DMS 273 (cell line): Measurements from ENCODE around the gene ACOX3.

Experiments used
- DNase-seq: peaks from one replicate; lab custom pipeline; 2025; ENCODE audit not compliant: unreplicated experiment; lab: John Stamatoyannopoulos, UW

The ACOX3 gene

DNA sequence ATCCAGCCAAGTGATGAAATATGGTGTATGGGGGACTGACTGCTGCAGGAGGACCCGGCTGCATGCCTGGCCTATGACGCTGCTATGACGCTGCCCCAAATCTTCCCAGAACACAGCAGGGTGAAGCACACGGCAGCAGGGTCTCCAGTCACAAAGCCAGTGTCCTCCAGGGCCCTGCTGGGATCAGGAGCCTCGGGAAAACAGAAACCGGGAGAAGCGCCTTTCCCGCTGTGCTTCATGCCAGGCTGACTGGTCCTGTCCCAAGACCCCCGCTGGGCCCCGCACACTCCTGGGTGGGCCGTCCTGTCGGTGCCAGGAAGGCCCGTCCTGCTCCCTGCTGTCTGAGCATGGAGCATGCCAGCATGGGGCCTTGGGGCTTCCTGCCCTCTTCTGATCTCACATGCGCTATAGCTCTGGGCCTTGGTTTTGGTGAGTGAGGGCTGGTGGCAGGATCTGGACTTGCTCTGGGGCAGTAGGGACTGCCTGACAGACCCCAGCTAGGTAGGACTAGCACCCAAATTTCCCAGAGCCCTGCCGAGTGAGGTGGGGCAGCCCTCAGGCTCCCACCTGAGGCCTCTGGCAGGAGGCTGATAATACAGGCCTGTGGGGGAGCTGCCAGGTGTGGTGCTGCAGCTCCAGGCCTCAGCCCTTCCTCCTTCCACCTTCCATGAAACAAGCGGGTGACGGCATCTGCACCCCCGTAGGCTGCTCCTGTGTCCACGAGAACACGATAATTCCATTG lies 64.0 kb downstream of the ACOX3 start:
- DNase-seq, result no peak

DNA sequence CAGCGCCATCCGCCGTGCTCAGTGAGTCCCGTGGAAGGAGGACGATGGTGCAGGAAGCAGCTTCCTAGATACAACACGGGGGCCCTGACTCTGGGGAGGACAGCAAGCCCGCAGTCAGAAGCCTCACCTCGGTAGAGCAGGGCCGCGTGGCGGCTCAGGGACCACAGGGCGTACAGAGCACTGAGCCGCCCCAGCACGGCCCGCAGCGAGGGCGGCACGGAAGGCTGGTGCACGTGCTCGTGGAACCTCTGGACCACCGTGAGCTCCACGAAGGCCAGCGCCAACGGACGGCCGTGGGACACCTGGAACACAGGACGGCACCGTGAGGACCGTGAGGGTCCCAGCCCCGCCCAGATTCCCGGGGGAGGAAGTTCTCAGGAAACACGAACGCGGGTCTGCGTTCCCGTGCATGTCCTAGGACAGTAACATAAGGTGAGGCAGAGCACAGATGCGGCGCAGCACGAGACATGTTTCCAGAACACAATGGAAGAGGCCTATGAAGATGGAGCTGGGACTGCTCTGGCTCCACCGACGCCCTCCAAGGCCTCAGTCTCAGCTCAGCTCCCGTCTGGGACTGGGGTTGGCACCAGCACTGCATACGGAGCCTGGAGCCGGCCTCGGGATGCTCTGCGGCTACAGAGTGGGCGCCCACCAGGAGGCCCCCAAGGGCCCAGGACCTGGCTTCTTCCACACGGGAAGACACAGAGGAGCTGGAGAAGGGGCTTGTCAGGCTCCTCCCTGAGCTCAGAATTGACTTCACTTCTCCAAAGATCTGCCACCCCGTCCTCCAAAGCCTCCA lies 65.5 kb downstream of the ACOX3 start:
- no peak for DNase-seq

DNA sequence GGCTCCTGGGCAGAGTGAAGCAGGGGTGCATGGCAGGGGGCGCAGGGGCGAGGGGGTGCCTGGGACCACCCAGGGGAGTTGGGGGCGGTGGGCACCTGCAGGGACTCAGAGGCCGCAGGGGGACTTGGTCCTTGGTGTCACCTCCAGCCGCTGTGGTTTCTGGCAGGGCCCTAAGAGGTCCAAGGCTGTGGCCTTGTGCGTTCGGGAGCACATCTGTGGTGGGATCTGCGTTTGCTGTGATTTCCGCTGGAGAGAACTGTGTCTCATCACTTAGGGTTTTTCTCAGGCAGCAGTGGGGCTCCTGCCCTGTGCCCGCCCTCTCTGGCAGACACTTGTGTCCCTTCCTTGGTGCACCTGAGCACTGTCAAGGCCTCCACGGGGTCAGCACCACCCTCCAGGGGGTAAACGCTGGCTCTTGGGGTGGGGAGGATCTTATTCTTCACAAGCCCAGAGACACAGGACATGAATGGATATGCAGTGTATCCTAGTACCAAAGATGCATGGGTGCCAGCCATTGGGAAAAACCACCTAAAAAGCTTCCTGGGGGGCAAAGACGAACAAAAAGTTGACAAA lies 66.5 kb downstream of the ACOX3 start:
- no peak for DNase-seq

DNA sequence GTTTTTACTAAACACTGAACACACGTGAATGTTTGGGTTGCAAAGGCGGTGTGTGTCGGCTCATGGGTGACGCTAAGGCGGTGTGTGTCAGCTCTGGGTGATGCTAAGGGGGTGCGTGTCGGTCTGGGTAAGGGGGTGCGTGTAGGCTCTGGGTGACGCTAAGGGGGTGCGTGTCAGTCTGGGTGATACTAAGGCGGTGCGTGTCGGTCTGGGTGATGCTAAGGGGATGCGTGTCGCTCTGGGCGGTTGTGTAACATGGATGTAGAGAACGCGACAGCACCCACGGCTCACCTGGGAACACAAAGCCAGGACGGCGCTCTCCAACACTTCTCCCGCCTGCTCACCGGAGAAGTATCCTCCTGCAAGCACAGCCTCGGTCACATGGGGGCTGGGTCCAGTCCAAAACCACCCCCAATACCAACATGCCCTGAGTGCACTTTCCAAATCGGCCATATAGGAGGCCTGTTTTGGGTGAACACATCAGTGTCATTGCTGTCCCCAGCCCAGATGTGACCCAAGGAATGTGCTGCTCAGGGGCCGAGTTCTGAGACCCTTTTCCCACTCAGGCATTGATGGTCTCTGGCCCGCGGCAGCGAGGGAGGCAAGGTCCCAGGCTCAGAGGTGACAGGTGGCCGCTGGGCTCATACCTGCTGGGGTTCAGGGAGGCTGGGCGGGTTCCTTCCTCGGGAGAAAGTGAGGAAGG lies 67.1 kb downstream of the ACOX3 start:
- DNase-seq, result no peak

DNA sequence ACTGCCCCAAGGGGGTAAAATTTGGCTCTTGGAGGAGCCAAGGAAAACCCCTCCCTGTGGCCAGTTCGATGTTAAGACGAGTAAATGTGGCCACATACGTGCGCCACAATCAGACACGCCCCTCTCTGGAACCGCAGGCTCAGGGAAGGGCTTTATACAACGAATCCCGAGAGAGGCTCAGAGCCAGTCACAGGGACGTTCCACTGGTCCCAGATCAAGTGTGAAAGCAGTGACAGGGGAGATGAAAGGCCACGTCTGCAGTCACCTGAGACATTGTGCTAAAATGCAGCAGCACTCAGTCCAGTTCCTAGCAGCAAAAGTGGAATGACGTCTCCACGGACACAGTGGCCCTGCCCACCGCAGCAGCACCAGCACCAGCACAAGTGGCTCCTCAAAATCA lies 68.0 kb downstream of the ACOX3 start:
- DNase-seq, result no peak

DNA sequence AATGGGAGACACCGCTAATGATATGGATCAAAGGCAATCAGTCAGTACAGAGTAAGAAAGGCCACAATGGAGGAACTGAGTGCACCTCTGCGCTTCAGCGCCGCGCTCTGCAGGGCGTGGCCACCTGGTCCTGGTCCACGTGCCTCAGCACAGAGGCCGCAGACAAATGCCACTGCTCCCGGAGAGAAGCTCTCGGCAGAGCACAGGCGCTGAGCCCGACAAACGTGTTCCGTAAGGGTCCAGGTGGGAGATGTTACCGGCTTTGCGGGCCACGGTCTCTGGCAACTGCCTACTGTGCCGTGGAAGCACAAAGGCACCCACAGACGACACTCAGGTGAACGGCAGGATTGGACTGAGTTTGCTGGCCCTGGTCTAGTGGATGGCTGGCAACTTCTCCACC lies 68.9 kb downstream of the ACOX3 start:
- no peak for DNase-seq

DNA sequence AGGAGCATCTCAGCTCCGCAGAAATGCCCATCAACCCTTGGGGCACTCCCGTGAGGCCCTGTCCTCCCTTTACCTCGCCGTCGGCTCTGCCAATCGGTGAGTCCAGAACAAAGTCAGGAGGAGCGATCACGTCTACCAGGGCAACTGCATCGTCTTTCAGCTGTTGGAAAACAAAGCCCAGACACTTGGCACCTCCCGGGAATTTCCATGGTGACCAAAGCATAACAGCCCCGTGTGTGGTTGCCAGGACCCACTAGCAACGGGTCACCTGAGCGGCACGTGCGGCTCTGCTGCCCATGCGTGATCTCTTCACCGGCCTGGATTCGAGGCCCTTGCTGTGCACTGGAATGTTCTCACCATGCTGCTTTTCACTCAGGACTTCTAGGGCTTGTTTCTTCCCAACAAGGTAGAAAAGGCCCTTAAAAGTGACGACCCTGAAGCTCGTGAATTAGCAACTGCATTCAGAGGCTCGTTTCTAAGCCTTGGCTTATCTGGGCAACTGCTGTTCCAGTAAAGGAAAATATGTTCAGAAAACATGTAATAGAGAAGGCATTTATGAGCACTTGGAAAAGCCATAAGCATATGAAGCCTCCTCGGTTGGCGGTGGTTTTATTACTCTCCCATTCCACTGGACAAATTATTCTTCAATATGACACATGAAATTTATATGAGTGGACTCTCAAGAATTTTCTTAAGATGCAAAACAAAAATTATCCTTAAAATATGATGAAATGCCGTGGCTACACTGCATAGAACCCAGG lies 69.5 kb downstream of the ACOX3 start:
- DNase-seq, result no peak

DNA sequence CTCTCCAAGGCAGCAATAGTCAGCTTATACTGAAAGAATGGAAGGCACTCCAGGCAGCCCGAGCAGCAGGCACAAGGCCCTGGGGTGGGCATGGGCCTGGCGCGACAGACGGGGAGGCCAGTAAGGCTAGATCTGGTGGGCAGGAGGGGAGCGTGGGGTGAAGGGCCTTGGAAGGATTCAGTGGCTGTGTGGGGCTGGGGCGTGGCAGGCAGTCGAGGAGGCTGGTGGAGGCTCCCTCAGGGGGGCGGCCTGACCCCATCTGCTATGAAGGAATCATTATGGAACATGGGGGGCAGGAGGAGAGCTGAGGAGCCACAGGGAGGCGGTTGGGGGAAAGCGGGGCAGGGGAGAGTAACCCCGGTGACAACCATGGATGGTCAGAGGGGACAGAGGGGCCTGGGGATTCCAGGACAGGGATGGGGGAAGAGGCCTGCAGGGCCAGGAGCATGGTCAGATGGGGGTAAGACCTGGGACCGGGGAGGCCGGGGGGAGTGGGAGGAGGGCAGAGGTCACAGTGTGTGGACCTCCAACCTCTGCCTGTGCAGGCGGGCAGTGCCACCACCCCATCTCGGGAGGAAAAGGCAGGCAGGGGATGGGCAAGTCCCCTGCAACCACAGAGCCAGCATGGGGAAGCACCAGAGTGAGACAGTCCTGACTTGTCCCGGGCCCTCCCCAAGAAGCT lies 70.3 kb downstream of the ACOX3 start:
- DNase-seq, result no peak

DNA sequence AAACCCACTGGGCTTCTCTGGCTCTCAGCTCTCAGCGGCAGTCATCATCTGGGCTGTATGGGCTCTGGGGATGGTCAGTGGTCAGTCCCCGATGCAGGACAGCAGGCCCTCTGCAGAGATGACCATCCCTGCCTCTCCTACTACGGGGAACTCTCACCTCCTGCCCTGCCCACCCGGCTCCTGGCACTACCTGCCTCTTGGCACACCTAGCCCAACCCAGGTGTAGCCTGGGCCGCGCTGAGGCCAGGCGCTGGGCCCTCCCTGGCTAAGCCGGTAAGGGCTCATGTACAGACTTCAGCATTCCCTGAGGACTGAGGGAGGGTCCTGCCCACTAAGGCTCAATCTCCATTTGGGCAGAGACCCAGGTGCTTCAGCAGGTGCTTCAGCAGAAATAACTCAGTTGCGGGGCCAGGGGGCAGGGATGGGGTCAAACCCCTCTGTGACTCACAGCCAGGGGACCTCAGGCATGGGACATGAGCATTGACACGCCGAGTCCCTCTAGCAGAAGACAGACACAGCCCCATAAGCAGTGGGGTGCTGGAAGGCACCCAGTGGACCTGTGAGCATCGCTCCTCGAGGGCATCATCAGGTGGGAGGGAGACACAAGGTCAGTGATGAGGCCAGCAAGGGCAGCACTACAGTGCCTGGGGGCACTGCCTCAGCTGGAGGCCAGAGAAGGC lies 71.0 kb downstream of the ACOX3 start:
- no peak for DNase-seq

DNA sequence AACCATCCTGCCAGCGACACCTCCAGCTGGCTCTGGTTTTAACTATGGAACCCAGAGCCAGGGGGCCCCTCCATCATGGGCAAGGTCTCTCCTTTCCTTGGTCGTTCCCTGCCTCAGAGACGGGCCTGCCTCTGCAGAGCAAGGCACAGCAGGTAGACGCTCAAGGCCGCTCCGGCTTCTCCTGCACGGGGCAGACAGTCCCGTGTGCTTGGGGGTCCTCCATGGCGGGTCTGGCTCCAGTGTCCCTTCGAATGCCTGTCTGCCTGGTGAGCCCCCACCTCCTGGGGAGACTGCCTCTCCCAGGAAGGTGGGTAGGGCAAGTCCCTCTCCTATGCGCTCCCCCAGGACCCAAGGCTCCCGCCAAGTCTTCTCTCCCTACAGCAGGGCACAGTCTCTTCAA lies 71.5 kb downstream of the ACOX3 start:
- no peak for DNase-seq

DNA sequence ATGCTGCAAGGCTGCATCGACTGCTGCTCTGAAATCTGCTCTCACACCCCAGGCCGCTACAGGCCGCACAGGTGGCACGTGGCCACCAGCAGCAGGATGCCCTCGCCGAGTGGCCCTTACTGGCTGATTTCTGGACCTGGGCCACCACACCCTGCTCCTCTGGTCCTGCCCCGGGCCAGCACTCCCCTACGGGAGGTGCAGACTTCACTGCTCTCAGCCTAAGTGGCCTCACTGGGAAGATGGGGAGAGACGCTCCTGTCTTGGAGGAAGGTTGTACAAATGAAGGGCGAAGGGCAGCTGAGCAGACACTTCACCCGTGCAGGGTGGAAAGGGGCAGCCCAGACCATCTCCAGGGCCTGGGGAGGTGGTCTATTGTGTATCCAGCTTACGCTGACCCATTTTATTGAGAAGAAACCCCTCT lies 72.5 kb downstream of the ACOX3 start:
- DNase-seq, result no peak

DNA sequence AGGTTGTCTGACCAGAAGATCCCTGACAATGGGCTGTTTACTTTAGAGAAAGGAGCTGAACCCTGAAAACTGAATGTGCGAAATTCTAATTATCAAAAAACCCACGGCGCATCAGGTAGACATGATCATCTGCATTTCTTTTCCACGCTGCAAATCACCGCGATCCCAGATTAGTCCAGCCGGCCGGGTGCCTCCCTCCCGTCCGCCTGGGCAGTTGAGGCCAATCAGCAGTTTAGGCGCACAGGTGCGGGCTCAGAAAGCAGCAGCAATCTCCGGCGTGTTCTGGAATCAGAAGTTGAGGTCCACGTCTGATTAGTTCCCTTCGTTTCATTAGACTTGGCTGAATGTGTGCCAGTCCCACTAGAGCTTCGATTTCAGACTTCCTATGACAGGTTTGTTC lies 73.9 kb downstream of the ACOX3 start:
- DNase-seq, result no peak

DNA sequence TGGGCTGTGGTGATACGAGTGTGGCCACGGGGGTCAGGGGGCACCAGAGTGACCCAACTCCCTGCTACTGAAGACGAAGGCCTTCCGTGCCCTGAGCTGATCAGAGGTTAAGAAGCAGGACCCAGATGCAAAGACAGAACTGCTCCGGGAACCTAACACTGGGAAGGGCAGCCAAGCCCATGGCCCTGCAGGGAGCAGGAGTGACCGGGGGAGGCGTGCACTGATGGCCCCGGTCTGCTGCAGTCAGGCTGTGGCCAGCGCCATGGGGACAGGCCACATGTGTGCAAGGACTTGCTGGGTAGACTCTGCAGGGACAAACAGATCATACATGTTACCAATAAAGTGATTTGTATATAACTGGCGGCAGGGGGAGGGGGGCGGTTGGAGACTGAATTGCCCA lies 74.6 kb downstream of the ACOX3 start:
- no peak for DNase-seq

DNA sequence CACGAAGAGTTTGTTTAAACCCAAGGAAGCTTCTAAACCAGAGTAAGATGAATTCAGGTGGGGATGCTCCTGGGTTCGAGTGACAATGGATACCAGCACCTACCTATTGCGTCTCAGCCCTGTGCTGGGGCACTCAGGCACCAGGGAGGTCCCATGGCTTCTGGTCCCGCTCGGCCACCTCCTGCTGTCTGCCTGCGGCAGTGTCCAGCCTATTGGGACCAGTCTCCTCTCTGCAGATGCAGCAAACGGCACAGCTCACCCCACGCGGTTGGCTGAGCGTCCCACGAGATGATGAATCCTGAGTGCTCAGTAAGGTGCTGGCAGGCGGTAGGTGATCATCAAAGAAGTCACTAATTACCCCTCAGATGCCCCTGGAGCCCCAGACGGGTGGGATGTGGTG lies 75.2 kb downstream of the ACOX3 start:
- DNase-seq, result no peak

DNA sequence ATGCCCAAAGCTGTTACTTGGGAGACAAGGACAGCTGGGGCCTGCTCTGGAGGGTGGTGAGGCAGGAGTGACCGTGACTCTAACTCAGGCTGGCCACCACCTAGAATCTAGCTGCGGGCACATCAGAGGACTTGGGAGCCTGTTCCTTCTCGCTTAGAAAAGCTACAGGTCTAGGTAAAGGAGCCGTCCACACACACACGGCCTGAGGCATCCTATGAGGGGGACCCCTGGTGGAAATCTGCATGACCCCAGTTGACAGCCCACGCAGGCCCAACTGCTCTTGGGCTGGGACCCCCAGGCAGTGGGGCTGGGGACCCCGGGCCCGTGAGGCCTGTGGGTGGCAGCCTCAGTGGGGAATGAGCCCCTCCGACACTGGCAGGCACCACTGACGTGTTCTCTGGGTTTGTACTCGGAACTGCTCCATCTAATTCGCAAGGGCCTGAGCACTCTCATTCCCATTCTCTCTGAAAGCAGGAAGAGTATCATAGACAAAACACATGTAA lies 75.6 kb downstream of the ACOX3 start:
- DNase-seq, result no peak

DNA sequence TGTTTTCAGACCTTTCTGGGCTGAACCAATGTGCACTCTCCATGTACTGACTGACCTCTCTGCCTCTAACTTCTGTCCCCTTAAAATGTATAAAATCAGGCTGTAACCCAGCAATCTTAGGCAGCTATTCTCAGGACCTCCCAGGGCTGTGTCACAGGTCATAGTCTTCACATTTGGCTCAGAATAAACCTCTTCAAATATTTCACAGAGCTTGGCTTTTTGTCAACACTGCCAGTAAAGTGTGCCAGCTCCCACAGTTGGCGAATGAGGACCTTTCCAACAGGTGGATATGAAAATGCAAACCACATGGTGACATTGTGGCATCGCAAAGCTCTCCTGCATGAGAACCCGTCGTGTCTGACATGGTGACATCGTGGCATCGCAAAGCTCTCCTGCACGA lies 76.4 kb downstream of the ACOX3 start:
- DNase-seq, result no peak

DNA sequence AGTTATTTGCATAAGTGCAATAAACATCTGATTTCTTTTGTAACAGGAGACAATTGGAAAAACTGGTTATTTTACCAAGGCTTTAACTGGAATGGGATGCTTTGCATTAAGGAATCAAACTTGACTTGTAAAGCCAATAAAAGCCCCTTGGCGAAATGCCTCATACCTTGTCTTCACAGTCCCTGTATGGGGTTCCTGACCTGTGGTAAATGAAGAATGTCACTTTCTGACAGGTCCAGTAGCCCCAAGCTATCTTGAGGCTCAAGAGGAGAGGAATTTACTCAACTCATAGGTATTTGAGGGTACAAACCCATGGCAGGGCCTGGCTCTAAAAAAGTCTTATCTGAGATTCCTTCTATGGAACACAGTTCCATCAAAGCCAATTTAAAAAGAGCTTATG lies 78.0 kb downstream of the ACOX3 start:
- DNase-seq, result no peak

DNA sequence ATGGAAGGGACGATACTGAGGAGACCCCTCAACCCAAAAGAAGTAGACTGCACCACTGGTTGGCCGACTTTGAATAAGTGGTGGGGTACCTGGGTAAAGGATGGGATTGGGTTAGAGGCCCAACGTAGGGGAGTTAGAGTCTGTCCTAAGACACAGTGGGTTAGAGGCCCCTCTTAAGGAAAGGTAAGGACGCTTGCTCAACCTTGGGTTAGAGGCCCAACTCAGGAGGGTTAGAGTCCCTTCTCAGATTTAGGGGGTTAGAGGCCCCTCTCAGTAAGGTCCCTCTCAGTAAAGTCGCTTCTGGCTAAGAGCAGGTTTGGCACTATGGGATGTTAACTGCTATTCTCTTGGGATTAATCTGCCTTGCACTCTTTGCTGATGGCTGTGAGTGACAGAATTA lies 81.3 kb downstream of the ACOX3 start:
- DNase-seq, result no peak

DNA sequence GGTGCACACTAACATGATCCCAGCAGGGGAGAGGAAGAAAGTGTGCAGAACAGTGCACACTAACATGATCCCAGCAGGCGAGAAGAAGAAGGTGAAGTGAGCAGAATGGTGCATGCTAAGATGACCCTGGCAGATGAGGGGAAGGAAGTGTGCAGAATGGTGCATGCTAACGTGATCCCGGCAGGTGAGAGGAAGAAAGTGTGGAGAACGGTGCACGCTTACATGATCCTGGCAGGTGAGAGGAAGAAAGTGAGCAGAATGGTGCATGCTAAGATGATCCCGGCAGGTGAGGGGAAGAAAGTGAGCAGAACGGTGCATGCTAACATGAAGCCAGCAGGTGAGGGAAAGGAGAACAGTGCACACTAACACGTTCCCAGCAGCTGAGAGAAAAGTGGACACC lies 83.7 kb downstream of the ACOX3 start:
- DNase-seq, result no peak
